Measurements from ENCODE around the gene CLDN6.
"Not testable (repeated sequence)": the region's sequence is repeated elsewhere in the genome, so short reads cannot be mapped to it uniquely, and the experiment has no call there.

- not testable (repeated sequence) for TF ChIP-seq EZH2 (IDR thresholded peaks at IDR 0.05; ENCODE audit: borderline replicate concordance, low read depth, low read length, poor library complexity, severe bottlenecking); CTCF (conservative IDR thresholded peaks at IDR 0.05; ENCODE audit: low read depth, low read length)
Observed at GRCh38 chr16:3052571-3053329, 34.8 kb upstream of the CLDN6 start.
